HepG2 (cell line): ENCODE measurements around the gene AFTPH. TPM values are rescaled to one million over a fixed set of nuclear protein-coding genes. Genes with fewer than 3 reads are reported as not detected.
A peak's percentile ranks its signal among the peaks of the same experiment; 100 is the strongest.

ENCODE experiments used
- ATF1 ChIP-seq: IDR thresholded peaks from 2 replicates; pipeline ENCODE4 v1.6.1; 2016; ENCODE audit warnings: mild to moderate bottlenecking, control low read depth
- CEBPB ChIP-seq: IDR thresholded peaks from 2 replicates; pipeline ENCODE4 v1.6.1; 2011; ENCODE audit warnings: low read depth, low read length, improper control_type of control experiment, borderline replicate concordance
- CEBPG ChIP-seq: IDR thresholded peaks from 2 replicates; pipeline ENCODE4 v1.6.1; 2016
- ELK4 ChIP-seq: sonication (generic); formaldehyde crosslinking; IDR thresholded peaks from 2 replicates; pipeline ENCODE4 v1.9.0; 2021; ENCODE audit warnings: missing genetic modification reagents, borderline replicate concordance
- ETS1 ChIP-seq: sonication (generic); formaldehyde crosslinking; IDR thresholded peaks from 2 replicates; pipeline ENCODE4 v1.4.0; 2020; ENCODE audit warnings: missing genetic modification reagents
- FOXA3 ChIP-seq: IDR thresholded peaks from 2 replicates; pipeline ENCODE4 v1.6.1; 2016; ENCODE audit warnings: missing genetic modification reagents, missing compliant biosample characterization
- FOXP1 ChIP-seq, 2 experiments: fragments of 450-650 bp in 1 of 2; IDR thresholded peaks; 2 replicates each; pipeline ENCODE4 v1.6.1; 2017 to 2018; ENCODE audit warnings: antibody characterized with exemption in 1 of 2
- GFI1 ChIP-seq: sonication (generic); formaldehyde crosslinking; IDR thresholded peaks from 2 replicates; pipeline ENCODE4 v1.5.0; 2020; ENCODE audit warnings: missing genetic modification reagents, mild to moderate bottlenecking, borderline replicate concordance
- HNF4A ChIP-seq: sonication (generic); formaldehyde crosslinking; IDR thresholded peaks from 2 replicates; pipeline ENCODE4 v1.4.0; 2020; ENCODE audit warnings: missing genetic modification reagents
- NCOR1 ChIP-seq: fragments of 200-600 bp; sonication (generic); IDR thresholded peaks from 2 replicates; pipeline ENCODE4 v1.7.0; 2017; ENCODE audit warnings: antibody characterized with exemption, low read length, borderline replicate concordance
- POLR2AphosphoS2 ChIP-seq: IDR thresholded peaks from 2 replicates; pipeline ENCODE4 v1.6.1; 2011; ENCODE audit warnings: low read depth, low read length, improper control_type of control experiment
- SOX13 ChIP-seq, 3 experiments: fragments of 450-650 bp in 1 of 3; sonication (generic) in 1 of 3; formaldehyde crosslinking in 1 of 3; IDR thresholded peaks in 2 of 3; conservative IDR thresholded peaks in 1 of 3; 2 replicates each; pipeline versions ENCODE4 v1.5.0 to v1.6.1; 2016 to 2020; ENCODE audit warnings: antibody characterized with exemption in 1 of 3, mild to moderate bottlenecking in 1 of 3, missing compliant biosample characterization in 1 of 3, missing genetic modification reagents in 1 of 3, moderate library complexity in 1 of 3
- SOX6 ChIP-seq, 2 experiments: fragments of 450-650 bp in 1 of 2; sonication (generic) in 1 of 2; formaldehyde crosslinking in 1 of 2; IDR thresholded peaks; 2 replicates each; pipeline versions ENCODE4 v1.4.0 to v1.6.1; 2017 to 2020; ENCODE audit warnings: antibody characterized with exemption in 1 of 2, mild to moderate bottlenecking in 1 of 2, missing genetic modification reagents in 1 of 2
- SRSF9 ChIP-seq: fragments of 200-400 bp; formaldehyde crosslinking; IDR thresholded peaks from 2 replicates; pipeline ENCODE4 v1.6.1; 2018; ENCODE audit warnings: borderline replicate concordance, mild to moderate bottlenecking, low read depth, low read length; ENCODE audit not compliant: insufficient read depth, poor library complexity, severe bottlenecking
- STAT5B ChIP-seq: sonication (generic); formaldehyde crosslinking; IDR thresholded peaks from 2 replicates; pipeline ENCODE4 v1.4.0; 2020; ENCODE audit warnings: missing genetic modification reagents
- TARDBP ChIP-seq: sonication (generic); formaldehyde crosslinking; IDR thresholded peaks from 2 replicates; pipeline ENCODE4 v1.8.0; 2022; ENCODE audit warnings: mild to moderate bottlenecking, missing genetic modification reagents
- ZFX ChIP-seq: sonication (generic); formaldehyde crosslinking; IDR thresholded peaks from 2 replicates; pipeline ENCODE4 v1.4.0; 2020; ENCODE audit warnings: mild to moderate bottlenecking, low read depth, missing genetic modification reagents, moderate library complexity
- ZNF256 ChIP-seq: sonication (generic); formaldehyde crosslinking; conservative IDR thresholded peaks from 2 replicates; pipeline ENCODE4 v1.4.0; 2020; ENCODE audit warnings: missing genetic modification reagents
- ZNF264 ChIP-seq: sonication (generic); formaldehyde crosslinking; IDR thresholded peaks from 2 replicates; pipeline ENCODE4 v1.4.0; 2020; ENCODE audit warnings: missing genetic modification reagents
- ZNF615 ChIP-seq: sonication (generic); formaldehyde crosslinking; IDR thresholded peaks from 2 replicates; pipeline ENCODE4 v1.5.0; 2020; ENCODE audit warnings: mild to moderate bottlenecking, missing genetic modification reagents, borderline replicate concordance
- polyA plus RNA-seq, 8 experiments: library from polyadenylated mRNA; depleted of rRNA in 3 of 8; stranded (reverse) in 7 of 8; unstranded in 1 of 8; fragments of >200 nt; fragmentation: Illumina TruSeq in 4 of 8; extraction: Trizol in 4 of 8; gene quantifications; 2 replicates each; pipeline versions ENCODE4 v1.2.1 to v1.2.3, GENCODE V29; 2011 to 2016; ENCODE audit warnings: low read depth in 4 of 8, missing spikeins in 1 of 8, mixed read lengths in 1 of 8; ENCODE audit not compliant: insufficient read depth in 1 of 8
- total RNA-seq, 5 experiments: library from RNA; depleted of rRNA; stranded (reverse); fragments of >200 nt; fragmentation: Illumina TruSeq; extraction: Trizol; gene quantifications; 2 replicates each; pipeline ENCODE4 v1.2.3, GENCODE V29; 2016; ENCODE audit warnings: low read depth in 1 of 5
- TF ChIP-seq, protein P1 (sequence below): fragments of 450-650 bp; IDR thresholded peaks from 2 replicates; pipeline ENCODE4 v1.6.1; 2016
- TF ChIP-seq, protein P2 (sequence below): sonication (generic); formaldehyde crosslinking; IDR thresholded peaks from 2 replicates; pipeline ENCODE4 v1.5.0; 2020; ENCODE audit warnings: missing genetic modification reagents
- TF ChIP-seq, protein P3 (sequence below): sonication (generic); formaldehyde crosslinking; IDR thresholded peaks from 2 replicates; pipeline ENCODE4 v1.4.0; 2020; ENCODE audit warnings: mild to moderate bottlenecking, missing genetic modification reagents

AFTPH gene
- total and polyA plus RNA-seq, 2 of the 13 experiments (the other 11 are each of a cell fraction or from before 2014, with no cell fraction given) = 27.5 to 36.8 TPM

- TF ChIP-seq SRSF9 (no peak), GFI1 (0 out of 2 replicates have a peak, but pooled peaks have one; percentile 30), FOXA3 (CRISPR knock-in tag) (peak; percentile 33; the same call in 1 of the 2 replicates), ELK4 (CRISPR knock-in tag) (no peak), CEBPG (CRISPR knock-in tag) (peak; percentile 72), FOXP1 (IDR thresholded peaks at IDR 0.05) (no peak), FOXP1 (CRISPR knock-in tag; IDR thresholded peaks at IDR 0.05) (peak; percentile 23; the same call in 1 of the 2 replicates), ATF1 (CRISPR knock-in tag) (no peak), TARDBP (no peak), ETS1 (CRISPR knock-in tag) (no peak), SOX6 (IDR thresholded peaks at IDR 0.05) (no peak), SOX6 (CRISPR knock-in tag; IDR thresholded peaks at IDR 0.05) (peak; percentile 69), ZNF615 (no peak), POLR2AphosphoS2 (peak; percentile 68; the same call in 1 of the 2 replicates), NCOR1 (no peak), STAT5B (CRISPR knock-in tag) (no peak), ZFX (CRISPR knock-in tag) (no peak), HNF4A (CRISPR knock-in tag) (peak; percentile 25; the same call in 1 of the 2 replicates), CEBPB (peak; percentile 88), SOX13 (IDR thresholded peaks at IDR 0.05) (0 out of 2 replicates have a peak, but pooled peaks have one; percentile 46), SOX13 (CRISPR knock-in tag; conservative IDR thresholded peaks at IDR 0.05 in 1 of 2, IDR thresholded peaks at IDR 0.05 in 1 of 2) (peak in 1 of 2 experiments; percentile 87; a peak in 2 of 4 replicates), ZNF264 (CRISPR knock-in tag) (no peak), ZNF256 (CRISPR knock-in tag) (no peak)
- TF ChIP-seq, protein P1, sequence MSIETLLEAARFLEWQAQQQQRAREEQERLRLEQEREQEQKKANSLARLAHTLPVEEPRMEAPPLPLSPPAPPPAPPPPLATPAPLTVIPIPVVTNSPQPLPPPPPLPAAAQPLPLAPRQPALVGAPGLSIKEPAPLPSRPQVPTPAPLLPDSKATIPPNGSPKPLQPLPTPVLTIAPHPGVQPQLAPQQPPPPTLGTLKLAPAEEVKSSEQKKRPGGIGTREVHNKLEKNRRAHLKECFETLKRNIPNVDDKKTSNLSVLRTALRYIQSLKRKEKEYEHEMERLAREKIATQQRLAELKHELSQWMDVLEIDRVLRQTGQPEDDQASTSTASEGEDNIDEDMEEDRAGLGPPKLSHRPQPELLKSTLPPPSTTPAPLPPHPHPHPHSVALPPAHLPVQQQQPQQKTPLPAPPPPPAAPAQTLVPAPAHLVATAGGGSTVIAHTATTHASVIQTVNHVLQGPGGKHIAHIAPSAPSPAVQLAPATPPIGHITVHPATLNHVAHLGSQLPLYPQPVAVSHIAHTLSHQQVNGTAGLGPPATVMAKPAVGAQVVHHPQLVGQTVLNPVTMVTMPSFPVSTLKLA = no peak
- TF ChIP-seq, protein P2, sequence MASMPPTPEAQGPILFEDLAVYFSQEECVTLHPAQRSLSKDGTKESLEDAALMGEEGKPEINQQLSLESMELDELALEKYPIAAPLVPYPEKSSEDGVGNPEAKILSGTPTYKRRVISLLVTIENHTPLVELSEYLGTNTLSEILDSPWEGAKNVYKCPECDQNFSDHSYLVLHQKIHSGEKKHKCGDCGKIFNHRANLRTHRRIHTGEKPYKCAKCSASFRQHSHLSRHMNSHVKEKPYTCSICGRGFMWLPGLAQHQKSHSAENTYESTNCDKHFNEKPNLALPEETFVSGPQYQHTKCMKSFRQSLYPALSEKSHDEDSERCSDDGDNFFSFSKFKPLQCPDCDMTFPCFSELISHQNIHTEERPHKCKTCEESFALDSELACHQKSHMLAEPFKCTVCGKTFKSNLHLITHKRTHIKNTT (CRISPR knock-in tag) = no peak
- TF ChIP-seq, protein P3, sequence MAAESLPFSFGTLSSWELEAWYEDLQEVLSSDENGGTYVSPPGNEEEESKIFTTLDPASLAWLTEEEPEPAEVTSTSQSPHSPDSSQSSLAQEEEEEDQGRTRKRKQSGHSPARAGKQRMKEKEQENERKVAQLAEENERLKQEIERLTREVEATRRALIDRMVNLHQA (CRISPR knock-in tag) = no peak
Measured at GRCh38 chr2:64632835-64633819, 109.0 kb downstream of the AFTPH start (continued).
